GM21447 (cell line): Measurements from ENCODE around the gene KRT6A.
"Not testable (repeated sequence)": the region's sequence is repeated elsewhere in the genome, so short reads cannot be mapped to it uniquely, and the experiment has no call there.

Experiments
- ATAC-seq: cut with Tn5 transposase; IDR thresholded peaks from one replicate; pipeline ENCODE4 v1.9.1; 2021; ENCODE audit not compliant: unreplicated experiment

KRT6A gene

DNA sequence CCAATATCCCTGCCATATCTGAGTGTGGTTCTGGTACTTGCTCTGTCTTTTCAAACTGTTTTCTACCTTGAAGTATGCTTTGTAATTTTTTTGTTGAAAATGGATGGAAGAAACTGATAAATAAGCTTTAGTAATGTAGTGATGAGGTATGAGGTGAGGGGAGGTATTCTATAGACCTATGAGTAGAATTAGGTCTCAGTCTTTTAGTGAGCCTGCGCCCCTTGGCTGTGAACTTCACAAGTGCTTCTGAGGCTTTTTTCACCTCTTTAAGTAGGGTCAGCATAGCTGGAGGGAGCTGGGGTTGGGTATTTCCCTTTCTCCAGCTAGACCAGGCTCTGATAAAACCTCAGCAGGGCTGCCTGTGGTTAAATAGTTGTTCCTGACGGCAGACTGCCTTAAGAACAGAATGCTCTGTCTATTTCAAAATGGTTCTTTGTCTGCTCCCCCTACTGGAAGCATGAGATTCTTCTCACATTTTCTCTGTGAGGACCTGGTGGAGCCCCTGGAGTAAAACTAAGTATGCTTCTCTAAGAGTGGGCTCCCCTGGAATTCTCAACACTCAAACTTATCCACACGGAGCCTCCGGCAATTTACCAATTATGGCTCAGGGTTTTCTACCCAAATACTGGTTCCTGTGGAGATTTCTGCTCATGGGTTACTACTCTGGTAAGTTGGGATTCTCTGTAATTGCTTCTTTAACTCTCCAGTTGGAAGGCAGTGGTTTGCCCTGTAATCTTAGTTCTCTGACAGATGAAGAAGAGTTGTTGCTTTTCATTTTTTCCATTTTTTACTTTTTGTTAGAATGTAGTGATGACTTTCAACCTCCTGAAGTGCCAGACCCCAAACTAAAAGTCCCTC is 14.0 kb upstream of the KRT6A start:
- no peak for ATAC-seq

GRCh38 chr12:52502877-52503276 is 9.8 kb upstream of the KRT6A start:
- ATAC-seq: no peak

DNA sequence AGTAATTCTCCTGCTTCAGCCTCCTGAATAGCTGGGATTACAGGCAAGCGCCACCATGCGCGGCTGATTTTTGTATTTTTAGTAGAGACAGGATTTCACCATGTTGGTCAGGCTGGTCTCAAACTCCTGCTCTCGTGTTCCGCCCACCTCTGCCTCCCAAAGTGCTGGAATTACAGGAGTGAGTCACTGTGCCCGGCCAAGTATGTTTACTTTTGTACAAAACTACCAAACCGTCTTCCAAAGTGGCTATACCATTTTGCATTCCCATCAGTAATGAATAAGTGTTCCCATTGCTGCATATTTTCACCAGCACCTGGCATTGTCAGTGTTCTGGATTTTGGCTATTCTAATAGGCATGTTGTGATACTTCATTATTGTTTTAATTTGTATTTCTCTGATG is 8.4 kb upstream of the KRT6A start:
- no peak for ATAC-seq

GRCh38 chr12:52500574-52500973 is 7.5 kb upstream of the KRT6A start:
- not testable (repeated sequence) for ATAC-seq

GRCh38 chr12:52499806-52500560 is 6.9 kb upstream of the KRT6A start:
- ATAC-seq: no peak

DNA sequence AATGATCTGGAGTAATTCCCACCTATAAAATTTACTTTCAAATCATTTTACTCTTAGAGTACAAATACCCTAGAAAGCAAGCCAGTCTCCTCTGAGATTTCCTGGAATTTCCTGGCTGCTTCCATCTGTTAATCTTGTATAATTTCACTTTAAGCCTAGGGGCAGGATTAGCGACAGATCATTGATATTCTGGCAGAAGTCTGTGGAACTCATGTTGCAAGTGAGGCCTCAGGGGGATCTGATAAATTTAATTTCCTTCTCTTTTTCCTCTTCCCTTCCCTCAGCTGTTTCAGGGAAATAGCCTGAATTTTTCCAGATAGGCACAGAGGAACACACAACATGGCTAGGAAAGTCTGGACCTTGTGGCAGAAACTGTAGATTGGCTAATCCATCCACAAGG is 5.9 kb upstream of the KRT6A start:
- no peak for ATAC-seq

DNA sequence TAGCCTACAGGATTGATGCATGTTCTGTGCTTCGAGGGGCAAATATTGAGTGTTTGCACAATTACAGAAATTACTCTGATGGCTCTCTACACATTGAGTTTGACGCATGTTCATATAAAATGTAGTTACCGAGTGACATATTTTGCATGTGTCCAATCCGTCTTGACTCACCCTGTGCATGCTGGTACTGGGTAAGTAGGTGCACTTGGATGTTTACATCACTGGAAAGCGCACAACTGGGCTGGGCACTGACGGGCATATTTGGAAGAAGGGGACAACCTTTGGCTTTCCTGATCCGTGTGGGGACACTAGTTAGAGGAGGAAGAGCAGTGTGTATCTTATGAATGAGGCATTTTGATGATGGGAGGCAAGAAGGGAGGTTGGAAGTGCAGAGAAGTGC is 4.9 kb upstream of the KRT6A start:
- ATAC-seq: no peak

DNA sequence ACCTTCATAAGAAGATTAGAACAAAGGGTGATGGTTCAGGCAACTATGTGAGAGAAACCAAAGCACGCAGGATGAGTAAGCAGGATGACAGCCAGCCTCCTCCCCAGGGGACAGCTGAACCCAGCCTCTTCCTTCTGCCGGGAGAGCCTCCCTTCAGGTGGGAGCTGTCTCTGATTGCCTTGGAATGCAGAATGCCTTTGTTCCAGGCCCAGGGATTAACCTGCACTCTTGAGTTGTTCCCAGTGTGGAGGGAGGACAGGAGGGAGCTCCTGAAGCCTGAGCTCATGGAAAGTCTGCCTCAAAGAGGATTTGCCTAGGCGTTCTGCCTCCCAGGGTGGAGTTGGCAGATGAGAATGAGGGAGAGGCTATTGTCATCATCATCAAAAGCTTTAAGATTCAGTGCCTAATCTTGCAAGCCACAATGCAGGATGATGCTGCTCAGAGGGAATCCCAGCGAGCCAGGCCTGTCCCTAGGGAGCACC is 3.6 kb upstream of the KRT6A start:
- no peak for ATAC-seq

GRCh38 chr12:52496054-52496453 is 3.0 kb upstream of the KRT6A start:
- no peak for ATAC-seq

GRCh38 chr12:52495389-52495788 is 2.3 kb upstream of the KRT6A start:
- no peak for ATAC-seq

DNA sequence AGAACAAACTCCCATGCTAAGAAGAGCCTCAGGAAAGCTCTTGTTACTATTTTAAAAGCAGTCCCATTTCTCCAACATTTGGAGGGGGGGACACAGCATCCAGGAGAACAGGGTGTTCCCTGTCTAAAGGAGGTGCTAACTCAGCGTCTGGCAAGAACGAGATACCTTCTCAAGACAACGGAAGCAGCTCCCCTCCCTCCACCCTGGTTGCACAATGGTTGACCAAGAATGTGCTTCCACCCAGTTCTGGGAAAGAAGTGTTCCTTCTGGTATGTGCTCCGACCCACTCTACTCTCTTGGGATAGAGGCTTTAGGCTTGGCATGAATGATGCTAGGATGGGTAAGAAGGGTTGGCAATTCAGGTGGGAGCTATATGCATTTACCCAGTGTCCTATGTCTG is 1.5 kb upstream of the KRT6A start:
- ATAC-seq: no peak

GRCh38 chr12:52494100-52494499 is 1.0 kb upstream of the KRT6A start:
- no peak for ATAC-seq

DNA sequence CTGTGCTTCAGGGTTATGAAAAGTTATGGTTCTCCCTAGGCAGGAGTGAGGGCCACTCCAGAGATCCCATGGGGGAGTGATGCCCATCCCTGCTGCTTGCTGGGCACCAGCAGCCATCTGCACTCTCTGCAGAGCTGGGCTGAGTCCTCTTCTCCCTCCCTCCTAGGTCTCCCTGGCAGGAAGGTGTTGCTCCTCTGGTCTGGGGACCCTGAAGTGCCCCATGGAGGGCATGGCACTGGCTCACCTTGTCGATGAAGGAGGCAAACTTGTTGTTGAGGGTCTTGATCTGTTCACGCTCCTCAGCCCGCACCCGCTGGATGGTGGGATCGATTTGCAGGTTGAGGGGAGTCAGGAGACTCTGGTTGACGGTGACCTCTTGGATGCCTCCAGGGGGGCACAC is 652 bp downstream of the KRT6A start:
- not testable (repeated sequence) for ATAC-seq

DNA sequence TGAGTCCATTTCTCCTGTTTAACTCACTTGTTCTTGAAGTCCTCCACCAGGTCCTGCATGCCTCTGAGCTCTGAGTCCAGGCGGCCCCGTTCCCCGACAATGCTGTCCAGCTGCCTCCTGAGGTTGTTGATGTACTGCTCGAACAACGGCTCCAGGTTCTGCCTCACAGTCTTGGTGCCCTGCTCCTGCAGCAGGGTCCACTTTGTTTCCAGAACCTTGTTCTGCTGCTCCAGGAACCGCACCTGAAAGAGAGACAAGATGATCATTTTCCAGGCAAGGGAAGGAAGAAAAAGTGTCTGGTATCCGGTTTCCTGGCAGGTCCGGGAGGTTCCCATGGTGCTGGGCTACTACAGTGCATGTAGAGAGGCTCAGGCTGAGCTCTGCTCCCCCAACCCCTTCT is 1.6 kb downstream of the KRT6A start:
- not testable (repeated sequence) for ATAC-seq

- no peak for ATAC-seq
Measured at GRCh38 chr12:52488736-52489135, 4.3 kb downstream of the KRT6A start.

DNA sequence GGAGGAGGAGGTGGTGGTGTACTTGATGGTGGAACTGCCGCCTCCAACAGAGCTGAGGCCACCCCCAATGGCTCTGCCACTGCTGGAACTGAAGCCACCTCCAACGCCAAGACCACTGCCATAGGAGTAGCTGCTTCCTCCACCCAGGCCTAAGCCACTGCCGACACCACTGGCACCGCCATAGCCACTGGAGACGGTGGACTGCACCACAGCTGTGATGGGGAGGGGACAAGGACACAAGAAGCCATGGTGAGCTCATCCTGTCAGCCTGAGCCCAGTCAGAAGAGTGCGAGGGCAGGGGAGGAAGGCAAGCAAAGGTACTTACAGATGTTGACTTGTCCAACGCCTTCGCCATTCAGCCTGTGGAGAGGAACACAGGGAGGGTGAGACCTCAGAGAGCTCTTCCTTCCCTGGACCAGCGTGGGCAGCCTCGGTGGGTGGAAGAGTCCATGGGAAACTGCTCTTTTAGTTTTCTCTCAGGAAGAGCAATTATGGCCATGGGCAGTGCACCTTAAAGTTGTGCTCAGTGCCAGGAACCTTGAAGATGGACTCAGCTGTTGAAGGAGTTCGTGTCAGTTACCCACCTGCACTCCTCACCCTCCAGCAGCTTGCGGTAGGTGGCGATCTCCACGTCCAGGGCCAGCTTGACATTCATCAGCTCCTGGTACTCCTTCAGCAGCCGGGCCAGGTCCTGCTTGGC is 5.2 kb downstream of the KRT6A start:
- not testable (repeated sequence) for ATAC-seq

DNA sequence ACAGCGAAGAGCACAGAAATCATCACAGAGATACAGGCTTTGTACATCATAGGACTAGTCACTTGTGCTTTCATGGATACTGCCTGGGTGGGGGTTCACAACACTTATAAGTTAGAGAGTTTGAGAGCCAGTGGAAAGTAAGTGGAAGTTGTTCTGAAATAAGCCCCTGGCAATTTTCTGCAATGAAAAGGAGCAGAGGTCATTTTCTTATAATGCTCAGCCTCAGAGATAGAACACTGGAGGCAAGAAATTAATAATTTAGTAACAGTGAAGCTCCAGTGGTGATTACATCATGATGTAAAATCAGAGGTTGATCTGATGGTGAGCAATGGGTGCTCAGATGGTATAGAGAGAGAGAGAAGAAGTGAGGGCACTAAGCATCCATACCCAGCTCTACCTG is 5.8 kb downstream of the KRT6A start:
- no peak for ATAC-seq

GRCh38 chr12:52486166-52487105 is 6.6 kb downstream of the KRT6A start:
- no peak for ATAC-seq

- no peak for ATAC-seq
Measured at GRCh38 chr12:52480073-52480472, 13.0 kb downstream of the KRT6A start.

DNA sequence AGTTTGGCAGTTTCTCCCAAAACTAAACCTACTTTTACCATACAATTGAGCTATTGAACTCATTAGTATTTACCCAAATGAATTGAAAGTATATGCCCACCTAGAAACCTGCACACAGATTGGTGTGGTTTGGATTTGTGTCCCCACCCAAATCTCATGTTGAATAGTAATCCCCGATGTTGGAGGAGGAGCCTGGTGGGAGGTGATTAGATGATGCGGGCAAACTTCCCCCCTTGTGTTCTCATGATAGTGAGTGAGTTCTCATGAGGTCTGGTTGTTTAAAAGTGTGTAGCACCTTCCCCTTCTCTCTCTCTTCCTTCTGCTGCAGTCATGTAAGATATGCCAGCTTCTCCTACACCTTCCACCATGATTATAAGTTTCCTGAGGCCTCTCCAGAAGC is 15.4 kb downstream of the KRT6A start:
- ATAC-seq: no peak
